ENCODE data around the gene CKM. TPM values are rescaled to one million over a fixed set of nuclear protein-coding genes. Genes with fewer than 3 reads are reported as not detected.

Gene CKM
- total RNA-seq, 2 experiments from 2014 or later, result not detected

DNA sequence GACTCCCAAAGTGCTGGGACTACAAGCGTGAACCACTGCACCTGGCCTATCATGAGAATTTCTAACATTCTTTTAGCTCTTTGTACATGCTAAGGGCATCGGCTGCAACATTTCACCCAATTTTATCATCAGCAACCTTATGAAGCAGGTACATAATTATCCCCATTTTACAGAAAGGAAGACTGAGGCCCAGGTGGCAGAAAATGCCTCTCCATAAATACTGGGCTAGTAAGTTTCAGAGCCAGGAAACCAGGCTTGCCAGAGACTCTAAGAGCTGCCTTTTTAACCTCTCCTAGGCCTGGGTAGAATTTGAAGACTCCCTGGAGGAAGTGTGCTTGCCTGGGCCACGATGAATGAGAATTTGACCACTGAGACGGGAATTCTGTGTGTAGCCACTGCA is 45.5 kb upstream of the CKM start:
- H3K4me3 Mint-ChIP-seq, result peak overlapping the region; percentile 51
- peaks cover 7% of the 10 kb centered on the region for H3K4me1 Mint-ChIP-seq (ENCODE audit: low read depth)
- H3K36me3 Mint-ChIP-seq (ENCODE audit: low read depth), result peaks cover 4% of the 10 kb centered on the region
- Histone ChIP-seq H3K9me3 (ENCODE audit: control insufficient read depth in 1 of 2, insufficient read depth in 1 of 2, low read length in 2 of 2) (no peaks in the 10 kb centered on the region), H3K36me3 (ENCODE audit: insufficient read depth, low read length) (peaks cover 6% of the 10 kb centered on the region), H3K27me3 (ENCODE audit: control insufficient read depth in 1 of 2, insufficient read depth in 2 of 2, low read length in 2 of 2) (no peaks in the 10 kb centered on the region), H3K4me1 (ENCODE audit: insufficient read depth, low read length) (peaks cover 26% of the 10 kb centered on the region), H3K4me3 (ENCODE audit: low read length) (no peak overlapping the region), H3K27ac (ENCODE audit: low read depth in 1 of 2, low read length in 2 of 2) (no peak overlapping the region)
- TF ChIP-seq, protein P1, sequence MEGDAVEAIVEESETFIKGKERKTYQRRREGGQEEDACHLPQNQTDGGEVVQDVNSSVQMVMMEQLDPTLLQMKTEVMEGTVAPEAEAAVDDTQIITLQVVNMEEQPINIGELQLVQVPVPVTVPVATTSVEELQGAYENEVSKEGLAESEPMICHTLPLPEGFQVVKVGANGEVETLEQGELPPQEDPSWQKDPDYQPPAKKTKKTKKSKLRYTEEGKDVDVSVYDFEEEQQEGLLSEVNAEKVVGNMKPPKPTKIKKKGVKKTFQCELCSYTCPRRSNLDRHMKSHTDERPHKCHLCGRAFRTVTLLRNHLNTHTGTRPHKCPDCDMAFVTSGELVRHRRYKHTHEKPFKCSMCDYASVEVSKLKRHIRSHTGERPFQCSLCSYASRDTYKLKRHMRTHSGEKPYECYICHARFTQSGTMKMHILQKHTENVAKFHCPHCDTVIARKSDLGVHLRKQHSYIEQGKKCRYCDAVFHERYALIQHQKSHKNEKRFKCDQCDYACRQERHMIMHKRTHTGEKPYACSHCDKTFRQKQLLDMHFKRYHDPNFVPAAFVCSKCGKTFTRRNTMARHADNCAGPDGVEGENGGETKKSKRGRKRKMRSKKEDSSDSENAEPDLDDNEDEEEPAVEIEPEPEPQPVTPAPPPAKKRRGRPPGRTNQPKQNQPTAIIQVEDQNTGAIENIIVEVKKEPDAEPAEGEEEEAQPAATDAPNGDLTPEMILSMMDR (IDR thresholded peaks at IDR 0.05), result no peak
- no peak overlapping the region for H3K27ac Mint-ChIP-seq
- CTCF ChIA-PET, result no interaction called here
- POLR2A ChIA-PET, result no interaction called here
- no peak for ATAC-seq (ENCODE audit: poor library complexity)
- no peaks in the 10 kb centered on the region for H3K9me3 Mint-ChIP-seq
- DNase-seq, result no peak
- intact Hi-C loops (cut with DNase I, micrococcal nuclease), result no loop called here
- no peaks in the 10 kb centered on the region for H3K27me3 Mint-ChIP-seq

DNA sequence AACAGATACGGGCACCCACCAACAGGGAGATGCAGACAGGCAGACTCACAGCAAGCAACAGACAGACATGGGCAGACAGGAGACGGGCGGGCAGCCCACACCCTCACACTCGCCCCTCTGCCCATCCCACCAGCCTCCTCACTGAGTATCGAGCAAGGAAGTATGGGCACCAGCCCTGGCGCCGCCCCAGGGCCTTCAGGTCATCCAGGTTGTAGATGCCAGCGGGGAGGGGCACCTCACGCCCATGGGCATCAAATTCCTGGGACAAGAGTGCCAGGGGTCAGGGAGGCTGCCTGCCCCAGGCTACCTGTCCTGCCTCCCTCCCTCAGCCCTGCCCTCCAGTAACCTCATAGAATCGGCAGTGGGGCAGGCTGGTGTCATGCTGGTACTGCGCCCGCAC is 42.0 kb upstream of the CKM start:
- peaks cover 9% of the 10 kb centered on the region for H3K36me3 ChIP-seq (ENCODE audit: insufficient read depth, low read length)
- no peak overlapping the region for H3K4me3 ChIP-seq (ENCODE audit: low read length)
- no peak for ATAC-seq (ENCODE audit: poor library complexity)
- H3K9me3 ChIP-seq (ENCODE audit: control insufficient read depth in 1 of 2, insufficient read depth in 1 of 2, low read length in 2 of 2), result no peaks in the 10 kb centered on the region
- Mint-ChIP-seq H3K4me1 (ENCODE audit: low read depth) (no peaks in the 10 kb centered on the region), H3K4me3 (no peak overlapping the region), H3K9me3 (no peaks in the 10 kb centered on the region), H3K36me3 (ENCODE audit: low read depth) (peaks cover 20% of the 10 kb centered on the region), H3K27me3 (no peaks in the 10 kb centered on the region), H3K27ac (no peak overlapping the region)
- TF ChIP-seq, protein P1 (IDR thresholded peaks at IDR 0.05), result no peak
- H3K27me3 ChIP-seq (ENCODE audit: control insufficient read depth in 1 of 2, insufficient read depth in 2 of 2, low read length in 2 of 2), result no peaks in the 10 kb centered on the region
- peak in 1 of 14 experiments; percentile 12 for DNase-seq
- H3K4me1 ChIP-seq (ENCODE audit: insufficient read depth, low read length), result peaks cover 11% of the 10 kb centered on the region
- CTCF ChIA-PET, result no interaction called here
- intact Hi-C loops (cut with DNase I, micrococcal nuclease), result no loop called here
- no peak overlapping the region for H3K27ac ChIP-seq (ENCODE audit: low read depth in 1 of 2, low read length in 2 of 2)
- POLR2A ChIA-PET, result no interaction called here

DNA sequence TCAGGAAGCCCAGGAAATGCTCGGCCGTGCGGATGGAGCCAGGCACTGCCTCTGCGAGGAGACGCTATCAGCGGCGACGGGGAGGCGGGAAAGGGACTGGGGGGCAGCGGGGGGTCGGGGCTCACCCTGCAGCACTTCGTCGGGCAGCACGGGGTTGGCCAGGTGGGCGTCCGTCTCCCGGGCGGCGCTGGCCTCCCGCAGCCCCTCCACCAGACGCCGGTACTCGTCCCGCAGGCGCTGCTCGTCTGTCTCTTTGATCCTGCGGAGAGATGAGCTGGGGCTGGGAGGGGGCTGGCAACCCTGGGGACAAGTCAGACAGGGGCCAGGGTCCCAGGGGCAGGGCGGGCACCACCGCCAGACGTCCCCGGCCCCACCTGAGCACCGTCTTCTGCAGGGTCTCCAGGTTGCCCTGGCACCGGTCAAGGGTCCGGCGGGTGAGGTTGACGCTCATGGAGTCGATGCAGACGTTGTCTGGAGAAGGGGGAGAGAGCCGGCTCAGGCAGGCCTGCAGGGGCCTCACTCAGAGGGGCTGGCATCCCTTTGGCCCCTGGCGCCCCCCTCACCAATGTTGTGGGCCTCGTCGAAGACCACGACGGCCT is 41.3 kb upstream of the CKM start:
- no peaks in the 10 kb centered on the region for H3K9me3 ChIP-seq (ENCODE audit: control insufficient read depth in 1 of 2, insufficient read depth in 1 of 2, low read length in 2 of 2)
- TF ChIP-seq, protein P1 (IDR thresholded peaks at IDR 0.05), result no peak
- peaks cover 4% of the 10 kb centered on the region for H3K4me1 ChIP-seq (ENCODE audit: insufficient read depth, low read length)
- peaks cover 9% of the 10 kb centered on the region for H3K36me3 ChIP-seq (ENCODE audit: insufficient read depth, low read length)
- intact Hi-C loops (cut with DNase I, micrococcal nuclease), result no loop called here
- Mint-ChIP-seq H3K36me3 (ENCODE audit: low read depth) (peaks cover 21% of the 10 kb centered on the region), H3K27me3 (no peaks in the 10 kb centered on the region), H3K27ac (no peak overlapping the region), H3K4me1 (ENCODE audit: low read depth) (no peaks in the 10 kb centered on the region), H3K4me3 (no peak overlapping the region), H3K9me3 (no peaks in the 10 kb centered on the region)
- CTCF ChIA-PET, result no interaction called here
- H3K27me3 ChIP-seq (ENCODE audit: control insufficient read depth in 1 of 2, insufficient read depth in 2 of 2, low read length in 2 of 2), result no peaks in the 10 kb centered on the region
- H3K27ac ChIP-seq (ENCODE audit: low read depth in 1 of 2, low read length in 2 of 2), result no peak overlapping the region
- ATAC-seq (ENCODE audit: poor library complexity) (no peak), DNase-seq (peak in 1 of 14 experiments; percentile 20)
- no peak overlapping the region for H3K4me3 ChIP-seq (ENCODE audit: low read length)
- POLR2A ChIA-PET, result no interaction called here

Measured in CD4-positive, alpha-beta T cell (primary cell).